ENCODE measurements around the gene SUPT4H1. TPM values are rescaled to one million over a fixed set of nuclear protein-coding genes. Genes with fewer than 3 reads are reported as not detected.

SUPT4H1 gene
- total RNA-seq, 2 donors from 2014 or later = 117 to 147 TPM

GRCh38 chr17:58319173-58320162, 32.5 kb downstream of the SUPT4H1 start:
- Mint-ChIP-seq H3K27me3 (no peaks in the 10 kb centered on the region), H3K36me3 (ENCODE audit: low read depth) (peaks cover 81% of the 10 kb centered on the region), H3K9me3 (no peaks in the 10 kb centered on the region), H3K27ac (peak overlapping the region; percentile 72), H3K4me3 (no peak overlapping the region), H3K4me1 (peaks cover 12% of the 10 kb centered on the region)
- ATAC-seq (replicated peaks) = no peak

- Mint-ChIP-seq H3K4me3 (peak overlapping the region; percentile 65), H3K9me3 (no peaks in the 10 kb centered on the region), H3K4me1 (peaks cover 12% of the 10 kb centered on the region), H3K27ac (peak overlapping the region; percentile 95), H3K36me3 (ENCODE audit: low read depth) (peaks cover 85% of the 10 kb centered on the region), H3K27me3 (no peaks in the 10 kb centered on the region)
- no peak for ATAC-seq (replicated peaks)
These were observed 33.3 kb downstream of the SUPT4H1 start for GRCh38 chr17:58318627-58319172.

- peak overlapping the region; percentile 65 for H3K4me3 Mint-ChIP-seq
- no peaks in the 10 kb centered on the region for H3K27me3 Mint-ChIP-seq
- H3K4me1 Mint-ChIP-seq = peaks cover 12% of the 10 kb centered on the region
- peak overlapping the region; percentile 95 for H3K27ac Mint-ChIP-seq
- H3K9me3 Mint-ChIP-seq = no peaks in the 10 kb centered on the region
- no peak for ATAC-seq (replicated peaks)
- H3K36me3 Mint-ChIP-seq (ENCODE audit: low read depth) = peaks cover 85% of the 10 kb centered on the region
These were observed 33.9 kb downstream of the SUPT4H1 start for GRCh38 chr17:58318065-58318481.

- ATAC-seq (replicated peaks) = peak; percentile 99
- H3K36me3 Mint-ChIP-seq (ENCODE audit: low read depth) = peaks cover 87% of the 10 kb centered on the region
- no peaks in the 10 kb centered on the region for H3K9me3 Mint-ChIP-seq
- peaks cover 12% of the 10 kb centered on the region for H3K4me1 Mint-ChIP-seq
- H3K27ac Mint-ChIP-seq = peak overlapping the region; percentile 95
- H3K4me3 Mint-ChIP-seq = peak overlapping the region; percentile 65
- no peaks in the 10 kb centered on the region for H3K27me3 Mint-ChIP-seq
These were observed 34.5 kb downstream of the SUPT4H1 start for GRCh38 chr17:58317421-58318064.

- Mint-ChIP-seq H3K4me1 (peaks cover 12% of the 10 kb centered on the region), H3K27me3 (no peaks in the 10 kb centered on the region)
- ATAC-seq (replicated peaks) = no peak
These were observed 35.6 kb downstream of the SUPT4H1 start for GRCh38 chr17:58316260-58316960.

GRCh38 chr17:58315750-58316149, 36.3 kb downstream of the SUPT4H1 start:
- Mint-ChIP-seq H3K36me3 (ENCODE audit: low read depth) (peaks cover 73% of the 10 kb centered on the region), H3K4me1 (peaks cover 9% of the 10 kb centered on the region)
- no peak for ATAC-seq (replicated peaks)

More at GRCh38 chr17:58316260-58316960, 35.6 kb downstream of the SUPT4H1 start:
- peak overlapping the region; percentile 95 for H3K27ac Mint-ChIP-seq
- H3K4me3 Mint-ChIP-seq = no peak overlapping the region
- H3K9me3 Mint-ChIP-seq = no peaks in the 10 kb centered on the region
- H3K36me3 Mint-ChIP-seq (ENCODE audit: low read depth) = peaks cover 80% of the 10 kb centered on the region

GRCh38 chr17:58315281-58315711, 36.7 kb downstream of the SUPT4H1 start:
- Mint-ChIP-seq H3K9me3 (no peaks in the 10 kb centered on the region), H3K4me3 (no peak overlapping the region), H3K36me3 (ENCODE audit: low read depth) (peaks cover 70% of the 10 kb centered on the region), H3K27ac (peak overlapping the region; percentile 80), H3K4me1 (peaks cover 7% of the 10 kb centered on the region), H3K27me3 (no peaks in the 10 kb centered on the region)
- ATAC-seq (replicated peaks) = no peak

More at GRCh38 chr17:58315750-58316149, 36.3 kb downstream of the SUPT4H1 start:
- Mint-ChIP-seq H3K9me3 (no peaks in the 10 kb centered on the region), H3K27ac (peak overlapping the region; percentile 80), H3K27me3 (no peaks in the 10 kb centered on the region), H3K4me3 (no peak overlapping the region)

- Mint-ChIP-seq H3K4me1 (peaks cover 7% of the 10 kb centered on the region), H3K9me3 (no peaks in the 10 kb centered on the region), H3K36me3 (ENCODE audit: low read depth) (peaks cover 72% of the 10 kb centered on the region), H3K27me3 (no peaks in the 10 kb centered on the region), H3K27ac (peak overlapping the region; percentile 80), H3K4me3 (no peak overlapping the region)
- ATAC-seq (replicated peaks) = no peak
These were observed 37.3 kb downstream of the SUPT4H1 start for GRCh38 chr17:58314706-58315015.

- Mint-ChIP-seq H3K36me3 (ENCODE audit: low read depth) (peaks cover 71% of the 10 kb centered on the region), H3K4me3 (no peak overlapping the region), H3K4me1 (peaks cover 7% of the 10 kb centered on the region), H3K9me3 (no peaks in the 10 kb centered on the region), H3K27me3 (no peaks in the 10 kb centered on the region), H3K27ac (peak overlapping the region; percentile 80)
- no peak for ATAC-seq (replicated peaks)
These were observed 37.9 kb downstream of the SUPT4H1 start for GRCh38 chr17:58313815-58314705.

GRCh38 chr17:58312829-58313228, 39.2 kb downstream of the SUPT4H1 start:
- Mint-ChIP-seq H3K27me3 (no peaks in the 10 kb centered on the region), H3K27ac (peak overlapping the region; percentile 56)
- ATAC-seq (replicated peaks) = no peak

GRCh38 chr17:58312021-58312630, 39.9 kb downstream of the SUPT4H1 start:
- Mint-ChIP-seq H3K4me1 (peaks cover under 1% of the 10 kb centered on the region), H3K27me3 (no peaks in the 10 kb centered on the region), H3K36me3 (ENCODE audit: low read depth) (peaks cover 61% of the 10 kb centered on the region), H3K9me3 (no peaks in the 10 kb centered on the region), H3K4me3 (no peak overlapping the region), H3K27ac (peak overlapping the region; percentile 56)
- ATAC-seq (replicated peaks) = no peak

More at GRCh38 chr17:58312829-58313228, 39.2 kb downstream of the SUPT4H1 start:
- H3K36me3 Mint-ChIP-seq (ENCODE audit: low read depth) = peaks cover 64% of the 10 kb centered on the region
- peaks cover 7% of the 10 kb centered on the region for H3K4me1 Mint-ChIP-seq
- no peak overlapping the region for H3K4me3 Mint-ChIP-seq
- H3K9me3 Mint-ChIP-seq = no peaks in the 10 kb centered on the region

- peaks cover 64% of the 10 kb centered on the region for H3K36me3 Mint-ChIP-seq (ENCODE audit: low read depth)
- H3K27ac Mint-ChIP-seq = no peak overlapping the region
- ATAC-seq (replicated peaks) = no peak
- no peaks in the 10 kb centered on the region for H3K9me3 Mint-ChIP-seq
- no peak overlapping the region for H3K4me3 Mint-ChIP-seq
- no peaks in the 10 kb centered on the region for H3K27me3 Mint-ChIP-seq
- H3K4me1 Mint-ChIP-seq = no peaks in the 10 kb centered on the region
These were observed 40.5 kb downstream of the SUPT4H1 start for GRCh38 chr17:58311429-58311894.

Data from activated T-helper 17 cell treated with anti-CD3 and anti-CD28 coated beads, Interleukin-2, amount 50 U/mL, for 72 hours (primary cell).